ENCODE measurements around the gene PRSS36.

PRSS36 gene

DNA sequence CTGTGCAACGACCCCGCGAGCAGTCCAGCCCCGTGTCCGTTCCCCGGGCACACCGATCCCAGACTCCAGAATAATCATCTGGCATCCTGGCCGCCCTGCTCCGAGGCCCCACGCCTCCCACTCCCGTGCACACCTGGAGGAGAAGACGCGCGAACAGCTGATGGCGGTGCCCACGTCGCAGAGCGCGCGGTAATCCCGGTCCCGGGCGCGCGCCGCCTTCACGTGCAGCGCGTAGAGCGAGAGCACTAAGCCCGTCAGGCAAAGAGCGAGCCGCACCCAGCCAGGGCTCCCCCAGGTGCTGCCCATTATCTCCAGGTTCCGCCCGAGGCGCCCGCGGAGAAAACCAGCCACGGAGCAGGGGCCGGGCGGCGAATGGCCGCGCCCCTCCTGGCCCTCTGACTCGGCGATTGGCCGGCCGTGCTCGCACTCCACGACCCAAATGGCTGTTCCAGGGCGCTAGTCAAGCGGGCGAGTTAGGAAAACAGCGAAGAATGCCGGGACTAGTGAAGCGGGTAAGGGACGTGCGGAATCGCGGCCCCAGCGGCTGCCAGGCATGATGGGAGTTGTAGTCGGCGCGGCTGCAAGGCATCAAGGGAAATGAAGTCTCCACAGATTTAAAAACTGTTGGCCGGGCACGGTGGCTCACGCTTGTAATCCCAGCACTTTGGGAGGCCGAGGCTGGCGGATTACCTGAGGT is 55.3 kb downstream of the PRSS36 start, which contains the start of gene VKORC1:
Gene VKORC1, minus strand, starts transcription at position 374 of the 697 bp plus-strand sequence. Its CDS starts 68 bp downstream, at position 306.
- peak; percentile 79 for FAIRE-seq

DNA sequence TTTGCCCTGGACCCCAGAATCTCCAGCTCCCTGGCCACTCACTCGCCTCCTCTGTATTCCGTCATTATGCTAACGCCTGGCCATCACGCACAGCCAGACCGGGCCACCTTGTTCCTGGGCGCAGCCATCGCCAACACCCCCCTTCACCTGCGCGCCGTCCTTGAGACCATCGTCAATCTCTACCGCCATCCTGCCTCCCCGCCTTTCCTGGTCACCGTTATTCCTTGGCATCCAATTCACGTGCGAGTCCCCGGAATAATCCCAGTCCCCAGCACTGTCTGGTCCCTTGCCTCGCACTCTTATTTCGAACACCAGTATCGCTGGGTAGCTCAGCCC is 55.8 kb downstream of the PRSS36 start:
- FAIRE-seq: no peak

DNA sequence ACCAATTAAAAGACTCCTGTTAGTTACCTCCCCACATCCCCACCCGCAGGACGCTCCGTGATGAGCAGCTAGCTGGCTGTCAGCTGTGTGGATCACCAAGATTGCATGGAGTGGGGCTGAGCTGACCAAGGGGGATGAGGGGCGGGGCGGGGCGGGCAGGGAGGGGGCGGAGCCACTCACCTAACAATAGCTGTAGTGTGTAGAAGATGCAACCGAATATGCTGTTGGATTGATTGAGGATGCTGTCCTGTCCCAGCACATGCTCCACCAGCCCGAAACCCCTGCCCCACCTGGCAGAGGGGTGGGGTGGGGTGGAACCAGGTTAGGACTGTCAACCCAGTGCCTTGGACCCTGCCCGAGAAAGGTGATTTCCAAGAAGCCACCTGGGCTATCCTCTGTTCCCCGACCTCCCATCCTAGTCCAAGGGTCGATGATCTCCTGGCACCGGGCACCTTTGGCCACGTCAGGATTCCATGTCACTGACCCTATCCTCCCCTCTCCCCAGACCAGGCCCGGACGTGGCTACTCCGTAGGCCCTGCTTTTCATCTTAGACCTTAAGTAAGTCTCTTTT is 56.6 kb downstream of the PRSS36 start:
- FAIRE-seq: no peak

DNA sequence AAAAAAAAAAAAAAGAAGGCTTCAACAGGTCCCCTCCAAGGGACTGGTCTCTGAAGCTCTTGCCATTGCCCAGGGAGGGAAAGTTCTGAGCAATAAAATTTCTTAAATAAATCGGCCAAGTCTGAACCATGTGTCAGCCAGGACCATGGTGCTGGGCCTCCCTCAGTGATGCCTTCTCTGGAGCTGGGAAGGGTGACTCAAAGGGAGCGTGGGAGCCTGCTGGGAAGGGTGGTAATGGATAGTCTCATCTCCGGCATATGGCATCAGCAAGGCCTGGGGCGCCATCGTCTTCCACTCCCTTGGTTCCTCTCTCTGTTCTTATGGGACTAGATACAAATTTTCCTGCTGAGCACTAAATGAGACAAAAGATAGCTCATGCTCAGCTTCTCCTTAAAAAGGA is 57.5 kb downstream of the PRSS36 start:
- FAIRE-seq: no peak

DNA sequence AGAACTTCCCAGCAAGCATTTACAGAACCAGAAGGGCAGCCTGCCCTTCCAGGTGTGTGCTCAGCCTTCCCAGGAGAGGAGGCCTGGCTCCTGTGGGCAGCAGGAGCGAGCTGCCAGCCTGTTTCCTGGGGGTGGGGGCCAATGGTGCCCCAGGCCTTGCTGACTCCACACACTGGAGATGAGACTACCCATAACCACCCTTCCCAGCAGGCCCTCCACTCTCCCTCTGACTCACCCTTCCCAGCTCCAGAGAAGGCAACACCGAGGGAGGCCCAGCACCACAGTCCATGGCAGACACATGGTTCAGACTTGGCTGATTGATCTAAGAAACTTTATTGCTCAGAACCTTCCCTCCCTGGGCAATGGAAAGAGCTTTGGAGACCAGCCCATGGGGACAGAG is 59.3 kb downstream of the PRSS36 start:
- no peak for FAIRE-seq

DNA sequence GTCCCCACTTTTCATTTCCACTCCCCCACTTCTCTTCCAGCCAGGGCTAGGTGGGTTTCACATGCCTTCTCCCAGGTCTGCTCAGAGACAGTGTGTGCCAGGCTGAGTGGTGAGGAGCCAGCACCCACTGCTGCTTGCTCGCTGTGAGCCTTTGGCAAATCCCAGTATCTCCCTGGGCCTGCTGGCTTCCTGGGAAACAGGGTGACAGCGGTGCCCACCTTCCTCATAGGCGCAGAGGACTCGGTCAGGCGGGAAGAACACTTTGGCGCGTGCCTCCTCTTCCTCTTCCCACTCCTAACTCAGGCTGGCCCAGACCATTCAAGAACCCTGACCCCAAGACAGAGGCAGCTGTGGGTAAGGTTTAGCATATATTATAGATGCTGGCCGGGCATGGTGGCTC is 60.7 kb downstream of the PRSS36 start:
- FAIRE-seq: no peak

Measured in TTC549 (cell line).